Epithelial cell of proximal tubule (primary cell): ENCODE measurements around the gene SH2D1B. TPM values are rescaled to one million over a fixed set of nuclear protein-coding genes. Genes with fewer than 3 reads are reported as not detected.
"Not testable (repeated sequence)": the region's sequence is repeated elsewhere in the genome, so short reads cannot be mapped to it uniquely, and the experiment has no call there.

Source experiments
- DNase-seq: peaks from one replicate; pipeline ENCODE4 v3.0.0-alpha.2; 2011; ENCODE audit warnings: low read depth
- H3K4me3 ChIP-seq: 2 replicates; pipeline ENCODE4 v1.5.1; 2011; ENCODE audit warnings: low read depth, mild to moderate bottlenecking, low read length
- total RNA-seq: library from RNA; depleted of rRNA; stranded (reverse); fragments of >200 nt; gene quantifications from 2 replicates; pipeline ENCODE4 v1.2.3, GENCODE V29; 2015
- TF ChIP-seq, protein P1 (sequence below): conservative IDR thresholded peaks from 2 replicates; pipeline ENCODE4 v1.5.1; 2012; ENCODE audit warnings: low read depth, mild to moderate bottlenecking, low read length

Gene SH2D1B
- total RNA-seq, 1 donor from 2014 or later = 0.23 TPM

- no peak overlapping the region for H3K4me3 ChIP-seq
- TF ChIP-seq, protein P1, sequence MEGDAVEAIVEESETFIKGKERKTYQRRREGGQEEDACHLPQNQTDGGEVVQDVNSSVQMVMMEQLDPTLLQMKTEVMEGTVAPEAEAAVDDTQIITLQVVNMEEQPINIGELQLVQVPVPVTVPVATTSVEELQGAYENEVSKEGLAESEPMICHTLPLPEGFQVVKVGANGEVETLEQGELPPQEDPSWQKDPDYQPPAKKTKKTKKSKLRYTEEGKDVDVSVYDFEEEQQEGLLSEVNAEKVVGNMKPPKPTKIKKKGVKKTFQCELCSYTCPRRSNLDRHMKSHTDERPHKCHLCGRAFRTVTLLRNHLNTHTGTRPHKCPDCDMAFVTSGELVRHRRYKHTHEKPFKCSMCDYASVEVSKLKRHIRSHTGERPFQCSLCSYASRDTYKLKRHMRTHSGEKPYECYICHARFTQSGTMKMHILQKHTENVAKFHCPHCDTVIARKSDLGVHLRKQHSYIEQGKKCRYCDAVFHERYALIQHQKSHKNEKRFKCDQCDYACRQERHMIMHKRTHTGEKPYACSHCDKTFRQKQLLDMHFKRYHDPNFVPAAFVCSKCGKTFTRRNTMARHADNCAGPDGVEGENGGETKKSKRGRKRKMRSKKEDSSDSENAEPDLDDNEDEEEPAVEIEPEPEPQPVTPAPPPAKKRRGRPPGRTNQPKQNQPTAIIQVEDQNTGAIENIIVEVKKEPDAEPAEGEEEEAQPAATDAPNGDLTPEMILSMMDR = no peak
- DNase-seq = no peak
Measured at GRCh38 chr1:162353702-162354101, 58.2 kb downstream of the SH2D1B start.

DNA sequence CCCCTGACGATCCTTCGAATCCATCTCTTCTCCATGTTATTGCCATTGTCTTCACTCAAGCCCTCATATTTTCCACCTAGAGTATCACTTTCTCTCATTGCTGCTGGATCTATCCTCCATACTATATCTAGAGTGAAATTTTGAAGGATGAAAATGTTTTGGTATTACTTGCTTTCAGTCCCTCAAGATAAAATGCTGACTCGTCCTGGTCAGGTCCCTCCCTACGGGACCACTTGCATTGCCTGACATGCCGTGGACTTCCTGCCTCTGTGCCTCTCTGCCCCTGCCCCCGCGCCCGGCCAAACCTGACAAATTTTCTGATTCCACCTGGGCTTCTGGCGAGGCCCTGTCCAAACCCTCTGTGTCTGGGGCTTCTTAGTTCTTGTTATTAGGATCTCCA, 58.9 kb downstream of the SH2D1B start:
- TF ChIP-seq, protein P1 = no peak
- DNase-seq = no peak

DNA sequence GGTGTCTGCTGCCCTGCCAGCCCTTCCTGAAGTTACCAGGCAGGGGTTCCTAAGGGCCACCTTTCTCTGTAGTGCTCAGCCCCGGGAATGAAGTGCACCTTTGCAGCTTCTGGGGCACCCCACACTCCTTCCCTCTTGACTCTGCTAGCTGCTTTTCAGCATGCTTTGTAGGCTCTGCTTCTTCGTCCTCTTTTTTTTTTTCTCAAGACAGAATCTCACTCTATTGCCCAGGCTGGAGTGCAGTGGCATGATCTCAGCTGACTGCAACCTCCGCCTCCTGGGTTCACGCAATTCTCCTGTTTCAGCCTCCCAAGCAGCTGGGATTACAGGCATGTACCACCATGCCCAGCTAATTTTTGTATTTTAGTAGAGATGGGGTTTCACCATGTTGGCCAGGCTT, 60.1 kb downstream of the SH2D1B start:
- H3K4me3 ChIP-seq, DNase-seq: not testable (repeated sequence)

More for the DNA sequence above, 58.9 kb downstream of the SH2D1B start:
- no peak overlapping the region for H3K4me3 ChIP-seq

DNA sequence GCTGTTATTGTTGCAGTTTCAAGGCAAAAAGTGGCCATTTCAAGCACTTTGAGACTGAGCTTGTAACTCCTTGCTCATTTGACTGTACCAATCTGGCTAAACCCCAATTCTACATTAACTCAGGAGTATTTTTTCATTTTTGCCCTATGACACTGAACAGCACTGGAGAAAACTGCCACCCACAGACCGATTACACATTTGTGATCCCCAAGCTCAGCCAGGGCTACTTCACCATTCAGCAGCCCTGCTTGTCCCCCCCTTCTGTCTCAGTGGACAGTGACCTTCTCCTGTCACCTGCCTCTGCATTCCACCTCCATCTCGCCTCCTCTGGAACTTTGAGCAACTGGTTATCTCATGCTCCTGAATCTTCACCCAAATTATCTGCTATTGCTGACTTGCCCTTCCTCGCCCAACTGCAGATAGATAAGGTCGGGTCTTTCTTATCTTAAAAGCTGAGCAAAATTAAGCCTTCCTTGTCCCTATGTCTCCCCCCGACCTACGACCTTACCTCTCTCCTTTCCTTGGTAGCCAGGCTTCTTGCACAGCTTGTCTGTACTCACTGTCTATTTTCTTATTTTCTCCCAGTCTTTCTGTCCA, 60.6 kb downstream of the SH2D1B start:
- TF ChIP-seq, protein P1 = no peak
- no peak for DNase-seq
- no peak overlapping the region for H3K4me3 ChIP-seq

GRCh38 chr1:162349635-162350330, 62.2 kb downstream of the SH2D1B start:
- TF ChIP-seq, protein P1 = no peak
- no peak overlapping the region for H3K4me3 ChIP-seq
- DNase-seq = peak; percentile 90

GRCh38 chr1:162347281-162347680, 64.7 kb downstream of the SH2D1B start:
- TF ChIP-seq, protein P1 = no peak
- H3K4me3 ChIP-seq = no peak overlapping the region
- DNase-seq = no peak

Other genes starting within 250 kb of the SH2D1B start
- not detected in 2 replicates for gene SPATA46, start 35.3 kb downstream of the SH2D1B start, total RNA-seq
- 2.5 and 5.9 TPM in 2 replicates for gene C1orf226, start 30.4 kb downstream of the SH2D1B start, total RNA-seq
- gene UHMK1, start 85.7 kb upstream of the SH2D1B start, total RNA-seq = 37.6 and 38.6 TPM in 2 replicates
- 58.2 and 71.5 TPM in 2 replicates for gene UAP1, start 149.6 kb upstream of the SH2D1B start, total RNA-seq
- 0.07 and 1.3 TPM in 2 replicates for gene DDR2, start 220.3 kb upstream of the SH2D1B start, total RNA-seq